NCI-H146 treated with DMSO at 0.1 percent for 48 hours (cell line): ENCODE data around the gene HIC1.

Experiments used
- DNase-seq: peaks from one replicate; lab custom pipeline; 2025; ENCODE audit not compliant: unreplicated experiment; lab: John Stamatoyannopoulos, UW

HIC1 gene

DNA sequence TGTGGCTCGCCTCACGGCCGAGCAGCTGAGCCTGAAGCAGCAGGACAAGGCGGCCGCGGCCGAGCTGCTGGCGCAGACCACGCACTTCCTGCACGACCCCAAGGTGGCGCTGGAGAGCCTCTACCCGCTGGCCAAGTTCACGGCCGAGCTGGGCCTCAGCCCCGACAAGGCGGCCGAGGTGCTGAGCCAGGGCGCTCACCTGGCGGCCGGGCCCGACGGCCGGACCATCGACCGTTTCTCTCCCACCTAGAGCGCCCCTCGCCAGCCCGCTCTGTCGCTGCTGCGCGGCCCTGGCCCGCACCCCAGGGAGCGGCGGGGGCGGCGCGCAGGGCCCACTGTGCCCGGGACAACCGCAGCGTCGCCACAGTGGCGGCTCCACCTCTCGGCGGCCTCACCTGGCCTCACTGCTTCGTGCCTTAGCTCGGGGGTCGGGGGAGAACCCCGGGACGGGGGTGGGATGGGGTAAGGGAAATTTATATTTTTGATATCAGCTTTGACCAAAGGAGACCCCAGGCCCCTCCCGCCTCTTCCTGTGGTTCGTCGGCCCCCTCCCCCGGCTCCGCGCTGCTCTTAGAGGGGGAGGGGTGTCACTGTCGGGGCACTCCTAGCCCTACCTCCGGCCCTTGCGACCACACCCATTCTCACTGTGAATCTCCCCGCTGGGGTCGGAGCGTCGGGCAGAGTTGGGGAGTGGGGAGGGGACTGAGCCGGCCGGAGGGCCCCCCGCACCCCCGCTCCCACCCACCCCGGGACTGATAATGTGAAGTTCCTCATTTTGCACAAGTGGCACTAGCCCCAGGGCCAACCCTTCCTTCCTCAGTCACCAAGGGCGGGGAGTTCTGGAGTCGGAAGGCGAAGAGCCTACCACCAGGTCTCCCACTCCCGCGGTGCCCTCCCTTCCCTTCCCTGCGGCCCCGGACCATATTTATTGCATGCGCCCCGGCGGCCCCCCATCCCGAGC is 4.0 kb downstream of the HIC1 start:
- DNase-seq, result no peak

DNA sequence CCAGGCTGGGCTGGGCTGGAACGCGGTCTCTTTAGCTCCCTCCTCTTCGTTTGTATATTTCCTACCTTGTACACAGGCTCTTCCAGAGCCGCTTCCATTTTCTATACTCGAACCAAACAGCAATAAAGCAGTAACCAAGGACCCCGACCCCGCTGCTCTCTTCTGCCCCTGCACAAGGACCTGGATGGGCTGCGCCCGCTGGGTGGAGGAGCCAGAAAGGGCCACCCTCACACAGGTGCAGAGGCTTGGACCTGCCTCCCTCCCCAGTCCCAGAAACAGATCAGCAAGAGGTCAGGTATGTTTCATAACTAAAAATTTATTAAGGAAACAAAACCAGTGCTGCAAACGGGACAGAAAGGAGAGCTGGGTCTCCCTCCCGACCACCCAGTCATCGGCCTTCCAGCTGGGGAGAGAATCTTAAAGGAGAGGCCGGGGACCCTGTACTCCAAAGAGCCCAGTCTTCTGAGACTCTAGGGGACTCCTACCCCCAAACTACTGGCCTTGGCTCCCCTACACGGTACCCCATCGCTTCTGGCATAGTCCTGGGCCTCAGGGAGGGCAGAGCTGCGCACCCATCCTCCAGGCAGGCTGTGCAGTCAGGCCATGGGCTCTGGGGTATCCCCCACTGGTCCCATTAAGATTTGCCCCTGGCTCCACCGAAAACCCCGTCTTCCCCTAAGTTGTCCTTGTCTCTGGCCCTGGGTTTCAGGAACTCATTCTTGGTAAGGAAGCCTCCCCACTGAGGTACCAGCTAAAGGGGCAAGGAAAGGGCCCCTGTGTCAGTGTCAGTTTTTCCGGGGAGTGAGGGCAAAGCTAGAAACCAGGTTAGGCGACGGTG is 4.9 kb downstream of the HIC1 start:
- DNase-seq, result no peak

DNA sequence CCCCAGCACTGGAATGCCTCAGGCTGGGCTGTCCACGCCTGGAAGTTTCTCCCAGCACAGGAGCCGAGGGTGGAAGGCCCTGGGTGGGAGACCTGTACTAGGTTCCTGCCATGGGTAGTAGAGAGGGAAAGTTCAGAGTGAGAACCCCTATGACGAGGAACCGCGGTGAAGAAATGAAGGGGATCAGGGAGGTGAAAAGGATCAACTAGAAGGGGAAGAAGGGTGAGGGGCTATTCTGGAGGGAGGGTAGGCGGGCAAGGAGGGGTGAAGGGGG is 5.4 kb downstream of the HIC1 start:
- DNase-seq, result no peak

DNA sequence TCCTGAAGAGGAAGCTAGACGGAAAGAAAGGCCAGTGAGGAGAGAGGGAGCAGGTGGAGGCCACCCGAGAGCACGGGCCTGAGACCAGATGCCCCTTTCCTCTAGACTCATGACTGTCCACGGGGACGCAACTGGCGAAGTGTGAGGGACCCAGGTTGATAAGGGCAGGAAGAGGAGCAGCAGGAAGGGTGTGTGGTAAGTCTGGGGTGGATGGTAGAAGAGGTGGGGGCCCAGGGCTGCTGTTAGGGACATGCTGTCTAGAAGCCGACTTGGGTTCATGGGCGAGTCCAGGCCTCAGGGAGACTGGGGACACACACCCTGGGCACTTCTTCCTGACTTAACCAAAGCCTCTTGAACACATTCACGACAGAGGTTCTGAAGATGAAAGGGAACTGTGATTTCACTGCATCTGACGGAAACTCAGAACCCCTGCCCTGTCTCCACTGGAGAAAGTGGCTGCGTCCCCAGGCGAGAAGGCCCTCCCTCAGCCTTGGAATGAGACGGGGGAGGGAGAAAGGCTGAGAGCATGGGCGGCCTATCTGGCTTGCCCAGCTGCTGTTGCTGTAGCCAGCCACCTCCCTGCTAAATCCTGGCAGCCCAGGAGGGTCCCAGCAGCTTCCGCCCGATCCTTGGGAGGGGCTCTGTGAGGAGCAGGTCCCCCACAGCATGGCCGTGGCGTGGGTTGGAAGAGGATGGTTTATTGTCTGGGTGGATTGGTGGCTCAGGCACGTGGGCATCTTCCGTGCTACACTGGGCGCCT is 6.0 kb downstream of the HIC1 start:
- no peak for DNase-seq

DNA sequence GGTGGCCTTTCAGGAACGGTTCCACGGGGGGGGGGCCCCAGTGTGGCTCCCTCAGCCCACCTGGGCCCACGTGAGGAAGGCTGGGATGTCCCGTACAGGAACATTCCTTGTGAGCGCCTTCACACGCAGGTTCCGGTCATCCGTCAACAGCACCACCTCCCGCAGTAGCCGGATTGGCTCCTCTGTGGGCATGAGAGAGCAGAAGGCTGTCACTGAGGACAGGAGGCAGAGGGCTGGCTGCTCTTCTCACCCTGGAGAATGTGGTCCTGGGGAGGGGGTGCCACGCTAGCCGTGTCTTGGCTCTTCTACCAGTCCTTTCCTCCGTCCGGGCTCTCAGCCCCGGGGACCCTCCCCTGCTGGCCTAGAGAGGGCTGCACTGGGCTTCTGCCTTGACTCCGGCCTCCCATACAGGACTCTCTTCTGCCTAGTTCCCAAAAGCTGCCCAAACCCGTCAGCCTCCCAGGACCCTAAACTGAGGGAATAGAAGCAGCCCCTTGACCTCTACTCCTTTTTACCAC is 6.6 kb downstream of the HIC1 start:
- DNase-seq, result no peak

DNA sequence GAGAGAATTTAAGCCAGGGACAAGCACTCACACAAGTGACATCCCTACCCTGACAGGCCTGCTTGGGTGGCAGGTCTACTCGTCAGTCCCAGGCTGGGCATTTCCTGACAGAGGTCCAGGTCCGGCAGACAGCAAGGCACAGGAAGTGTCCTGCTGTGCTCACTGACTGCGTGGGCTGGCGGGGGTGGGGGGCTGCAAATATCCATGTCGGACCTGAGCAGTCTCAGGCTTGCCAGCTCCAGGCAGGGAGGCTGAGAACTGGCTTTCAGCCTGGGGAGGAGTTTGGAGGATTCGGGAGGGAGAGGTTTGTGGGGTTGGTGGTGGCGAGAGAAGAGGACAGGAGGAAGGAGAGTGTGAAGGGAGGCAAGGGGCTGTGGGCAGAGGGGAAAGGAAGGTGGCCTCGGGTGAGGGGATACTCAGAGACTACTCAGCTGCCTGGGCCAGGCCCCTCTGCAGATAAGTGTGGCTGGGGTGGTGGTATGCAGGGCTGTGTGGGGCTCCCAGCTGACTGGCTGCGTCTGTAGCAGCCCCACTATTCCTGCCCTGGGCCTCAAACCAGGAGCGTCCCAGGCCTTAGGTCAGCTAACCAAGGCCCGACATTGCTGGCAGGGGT is 7.8 kb downstream of the HIC1 start:
- DNase-seq, result no peak

DNA sequence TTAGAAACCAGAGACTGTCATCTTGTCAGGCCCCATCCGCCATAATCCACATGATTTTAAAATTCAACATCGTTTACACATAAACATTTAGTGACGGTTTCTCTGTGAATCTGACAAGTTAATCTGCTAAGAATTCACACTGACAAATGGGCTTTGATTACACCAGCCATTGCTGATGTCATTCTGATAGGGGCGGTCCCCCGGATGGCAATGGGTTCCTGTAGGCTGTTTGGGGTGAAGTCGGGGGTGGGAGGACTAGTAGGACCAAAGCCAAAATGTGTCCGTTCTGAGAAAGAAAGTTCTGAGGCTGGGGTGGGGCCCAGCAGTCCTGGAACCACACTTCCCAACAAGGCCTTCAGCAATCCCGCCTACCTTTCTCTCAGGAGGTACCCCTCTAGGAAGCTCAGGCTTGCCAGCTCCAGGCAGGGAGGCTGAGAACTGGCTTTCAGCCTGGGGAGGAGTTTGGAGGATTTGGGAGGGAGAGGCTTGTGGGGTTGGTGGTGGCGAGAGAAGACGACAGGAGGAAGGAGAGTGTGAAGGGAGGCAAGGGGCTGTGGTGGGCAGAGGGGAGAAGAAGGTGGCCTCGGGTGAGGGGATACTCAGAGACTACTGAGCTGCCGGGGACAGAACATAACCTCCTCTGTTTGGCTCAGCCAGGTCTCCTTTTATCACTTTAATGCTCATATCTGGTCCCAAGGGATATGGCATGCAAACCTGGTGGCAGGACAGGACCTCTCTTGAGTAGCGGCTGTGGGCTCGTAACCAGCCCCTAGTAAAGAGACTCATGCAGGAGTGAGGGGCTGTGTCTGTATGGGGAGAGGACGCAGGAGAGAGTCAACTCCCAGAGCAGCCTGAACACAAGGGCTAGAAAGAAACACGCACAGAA is 8.6 kb downstream of the HIC1 start:
- DNase-seq, result no peak

DNA sequence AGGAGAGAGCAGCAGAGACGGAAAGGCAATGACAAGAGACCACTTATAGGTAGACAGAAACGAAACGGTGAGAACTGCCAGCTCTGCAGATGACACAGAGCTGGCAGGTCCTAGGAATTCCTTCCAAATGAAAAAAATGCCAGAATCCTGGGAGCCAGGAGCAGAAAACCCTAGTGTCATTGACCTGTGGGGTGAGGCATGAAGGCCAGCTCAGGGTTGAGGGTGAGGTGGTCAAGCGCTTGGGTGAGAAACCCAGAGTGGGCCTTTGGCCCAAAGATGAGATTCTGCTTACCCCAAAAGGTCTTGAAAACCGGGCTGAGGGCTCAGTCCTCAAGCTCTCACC is 9.2 kb downstream of the HIC1 start:
- DNase-seq, result no peak

DNA sequence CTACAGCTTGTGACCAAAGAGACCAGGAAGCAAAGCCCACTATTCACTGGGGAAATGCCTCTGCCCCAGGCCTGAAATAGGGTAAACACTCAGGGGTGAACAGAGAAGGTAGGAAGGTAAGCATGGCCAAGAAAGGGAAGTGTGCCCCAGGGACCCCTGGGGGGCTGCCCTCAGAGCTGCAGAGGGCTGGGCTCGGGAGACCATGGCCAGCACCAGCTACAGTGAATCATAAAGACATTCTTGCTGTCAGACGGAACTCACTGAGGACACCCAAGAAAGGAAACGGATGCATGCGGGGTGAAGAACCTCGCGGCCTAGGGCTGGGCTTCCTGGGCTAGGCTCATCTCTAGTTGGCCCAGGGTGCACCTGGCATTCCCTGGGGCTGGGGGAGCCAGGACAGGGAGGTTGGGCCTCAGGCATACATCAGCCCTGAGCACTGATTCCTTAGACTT is 9.6 kb downstream of the HIC1 start:
- DNase-seq, result no peak

DNA sequence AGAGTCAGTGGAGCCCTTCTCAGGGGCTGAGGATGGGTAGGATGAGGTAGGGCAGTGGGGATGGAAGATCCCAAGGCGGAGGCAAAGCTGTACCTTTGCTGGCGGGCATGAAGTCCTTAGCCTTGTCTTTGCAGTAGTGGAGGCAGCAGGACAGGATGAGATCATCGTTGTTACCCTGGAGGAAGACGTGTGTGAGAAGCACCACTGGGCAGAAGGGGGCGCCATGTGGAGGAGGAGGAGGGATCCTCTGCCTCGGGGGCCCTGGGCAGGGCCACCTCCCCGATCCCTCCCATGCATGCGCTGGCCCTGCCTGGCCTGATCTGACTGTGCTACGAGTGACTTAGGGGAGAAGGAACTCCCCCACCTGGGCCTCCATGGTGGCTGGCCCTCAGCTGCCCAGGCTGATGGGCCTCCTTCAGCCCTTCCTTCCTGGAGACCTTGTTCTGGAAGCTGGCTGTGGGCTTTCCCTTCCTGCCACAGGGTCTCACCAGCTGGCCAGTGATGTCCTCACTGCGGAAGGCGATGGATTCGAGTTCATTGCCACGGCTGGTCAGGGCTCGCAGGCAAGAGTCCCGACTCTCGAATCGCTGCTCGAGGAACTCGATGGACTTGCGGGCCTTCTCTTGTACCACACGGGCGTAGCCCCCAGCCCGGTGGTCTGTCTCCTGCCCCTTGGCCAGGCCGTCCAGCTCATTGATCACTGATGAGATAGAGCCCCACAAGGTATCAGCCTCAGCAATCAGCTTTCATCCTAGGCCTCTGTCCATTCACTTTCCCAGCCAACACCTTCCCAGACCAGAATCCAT is 10.3 kb downstream of the HIC1 start:
- DNase-seq, result no peak

DNA sequence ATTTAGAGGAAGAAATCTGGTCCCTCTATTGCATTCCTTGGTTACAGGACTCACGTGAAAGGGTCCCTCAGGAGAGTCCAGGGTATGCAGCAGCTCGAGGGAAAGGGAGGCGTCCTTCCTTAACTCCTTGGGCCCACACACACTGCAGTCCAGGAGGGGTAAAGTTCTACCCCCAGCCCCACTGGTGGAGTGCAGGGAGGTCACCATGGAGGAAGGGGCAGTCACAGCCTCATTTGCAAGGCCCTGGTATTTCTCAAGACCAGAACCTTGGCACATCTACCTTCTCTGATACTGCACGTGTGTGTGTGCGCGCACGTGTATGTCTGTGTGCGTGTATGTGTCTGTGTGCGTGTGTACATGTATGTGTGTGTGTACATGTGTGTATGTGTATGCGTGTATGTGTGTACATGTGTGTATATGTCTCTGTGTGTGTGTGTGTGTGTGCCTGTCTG is 11.1 kb downstream of the HIC1 start:
- DNase-seq, result no peak

DNA sequence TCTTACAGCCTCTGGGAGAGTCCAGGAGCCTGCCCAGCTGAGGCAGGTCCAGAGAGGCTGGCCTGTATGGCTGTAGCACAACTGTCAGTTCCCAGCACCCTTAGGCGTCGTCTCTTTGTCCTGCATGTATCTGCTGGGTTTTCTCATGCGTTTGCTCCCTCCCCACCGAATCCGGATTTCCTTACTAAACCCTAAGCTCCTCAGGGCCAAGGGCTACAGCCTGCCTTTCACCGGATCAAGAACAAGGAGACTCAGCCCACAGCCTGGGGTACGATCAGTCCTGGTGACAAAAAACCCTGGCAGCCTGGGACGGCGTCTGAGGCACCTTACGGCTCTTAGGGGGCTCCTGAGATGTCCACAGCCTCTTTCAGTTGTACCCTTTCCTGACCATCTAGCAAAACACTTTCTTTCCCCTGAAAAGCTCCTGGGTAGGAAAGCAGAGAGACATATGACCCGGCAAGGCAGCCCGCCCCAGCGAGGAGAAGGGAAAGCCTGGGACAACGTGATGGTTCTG is 12.2 kb downstream of the HIC1 start:
- no peak for DNase-seq

DNA sequence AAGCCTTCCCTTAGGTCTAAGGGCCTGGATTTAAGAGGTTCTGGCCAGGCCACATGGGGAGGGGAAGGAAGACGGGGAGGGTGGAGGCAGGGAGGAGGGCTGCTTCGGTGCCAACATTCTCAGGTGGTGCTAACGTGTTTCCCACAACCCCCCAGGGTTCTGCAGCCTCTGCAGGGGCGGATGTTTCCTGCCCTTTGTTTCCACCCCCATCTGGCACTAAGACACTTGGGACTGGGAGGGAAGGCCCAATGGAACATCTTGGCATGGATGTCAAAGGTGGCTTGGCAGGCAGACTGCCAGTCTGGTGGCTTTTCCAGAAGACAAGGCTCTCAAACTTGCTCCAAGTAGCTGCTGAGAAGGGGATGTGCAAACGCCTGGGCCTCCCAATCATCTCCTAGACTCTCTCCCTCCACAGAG is 12.7 kb downstream of the HIC1 start:
- no peak for DNase-seq

DNA sequence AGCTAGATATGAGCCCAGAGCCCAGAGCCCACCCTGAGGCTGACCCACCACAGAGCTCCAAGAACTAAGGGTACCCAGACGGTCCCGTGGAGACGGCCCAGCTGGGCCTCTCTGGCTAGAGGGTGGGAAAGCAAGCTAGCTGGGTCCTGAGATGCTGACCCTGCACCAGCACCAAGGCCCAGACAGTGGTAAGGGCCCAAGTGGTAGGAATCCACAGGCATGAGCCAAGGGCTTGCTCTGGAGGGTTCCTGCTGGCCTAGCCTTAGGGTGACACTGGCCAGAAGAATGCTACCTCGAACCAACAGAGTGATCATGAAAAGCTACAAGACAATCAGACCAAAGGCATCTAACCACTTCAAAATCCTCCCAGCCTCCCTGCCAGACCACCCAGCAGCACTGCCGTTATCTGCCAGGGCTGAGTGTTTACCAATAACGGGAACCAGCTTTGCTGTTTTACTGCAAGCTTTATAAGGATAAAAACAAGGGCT is 13.2 kb downstream of the HIC1 start:
- DNase-seq, result no peak

DNA sequence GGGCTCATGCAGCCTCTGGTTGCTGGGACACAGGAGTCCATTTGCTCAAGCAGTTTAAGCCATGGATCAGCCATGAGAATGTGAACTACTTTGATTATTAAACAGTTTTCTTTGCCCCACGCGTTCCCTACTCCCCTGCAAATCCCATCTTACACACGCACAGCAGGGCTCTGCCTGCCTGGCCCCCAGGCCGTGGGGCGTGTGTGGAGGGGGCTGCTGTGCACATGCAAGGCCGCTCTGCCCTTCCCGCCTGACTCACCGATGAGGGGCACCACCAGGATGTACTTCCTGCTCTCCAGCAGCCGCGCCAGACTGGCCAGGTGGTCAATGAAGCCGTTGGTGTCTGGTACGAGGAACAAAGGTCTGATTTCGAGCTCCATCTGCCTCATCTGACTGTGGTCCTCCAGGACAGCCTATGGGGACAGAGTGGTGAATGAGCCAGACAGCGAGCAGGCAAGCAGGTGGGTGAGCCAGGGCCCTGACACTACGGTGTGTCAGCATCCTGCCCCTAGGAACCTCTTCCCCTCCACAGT is 13.7 kb downstream of the HIC1 start:
- DNase-seq, result no peak

DNA sequence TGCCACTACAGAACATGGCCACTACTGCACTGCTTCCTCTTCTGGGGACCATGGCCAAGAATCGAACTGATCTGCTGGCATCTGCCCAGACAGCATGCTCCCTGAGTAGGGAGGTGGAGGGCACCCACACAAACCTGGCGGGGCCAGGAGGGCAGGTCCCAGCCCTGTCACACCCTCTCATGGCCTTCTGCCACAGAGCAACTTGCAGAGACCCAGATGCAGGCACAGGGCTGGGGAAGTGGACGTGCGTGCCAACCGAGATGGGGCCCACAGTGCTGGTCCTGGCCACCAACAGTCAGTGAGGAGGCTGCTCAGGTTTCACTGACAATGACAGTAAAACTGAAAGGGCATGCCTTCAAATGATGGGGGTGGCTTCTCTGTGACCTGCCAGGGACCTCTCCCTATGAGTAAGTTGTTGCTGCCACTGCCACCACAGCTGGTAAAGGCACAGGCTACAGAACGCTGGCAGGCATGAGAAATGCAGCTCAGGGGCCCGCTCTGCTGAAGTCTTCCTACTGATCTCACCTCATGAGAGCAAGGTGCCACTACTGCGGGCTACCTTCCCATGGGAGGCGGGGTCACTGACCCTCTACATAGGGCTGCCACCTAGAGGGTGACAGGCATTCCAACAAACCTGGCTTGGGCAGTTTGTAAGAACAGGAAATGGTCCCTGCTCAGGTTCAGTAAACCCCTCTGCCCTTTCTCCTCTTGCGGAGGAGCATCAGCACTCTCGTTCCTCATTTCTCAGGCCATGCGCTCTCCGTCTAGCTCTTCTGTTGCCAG is 15.5 kb downstream of the HIC1 start:
- no peak for DNase-seq

DNA sequence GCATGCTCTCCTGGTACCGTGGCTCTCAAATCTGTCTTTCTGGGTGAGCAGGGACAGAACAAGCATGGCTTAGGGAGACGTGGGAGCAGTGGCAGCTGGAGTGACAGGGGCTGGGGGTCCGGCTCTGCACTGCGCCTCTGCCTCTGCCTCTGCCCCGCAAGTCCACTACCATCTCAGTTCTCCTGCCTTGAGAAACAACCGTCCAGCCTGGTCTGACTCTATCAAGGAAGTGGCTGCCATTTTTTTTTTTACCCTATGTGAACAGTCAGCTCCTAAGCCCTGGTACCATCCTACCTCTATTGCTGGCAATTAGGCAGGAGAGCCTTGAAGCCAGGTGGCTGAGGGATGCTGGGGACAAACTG is 16.1 kb downstream of the HIC1 start:
- no peak for DNase-seq
